Dendritic cell treated with granulocyte-macrophage colony-stimulating factor and Interleukin-4, amounts not matched to agents 40 ng/mL and 50 ng/mL, for 4 days (primary cell): ENCODE results near the gene EEFSEC.
A peak's percentile ranks its signal among the peaks of the same experiment; 100 is the strongest.

Experiments used
- H3K27ac Mint-ChIP-seq: one replicate; pipeline ENCODE4 v1.8.0; 2022; ENCODE audit warnings: mild to moderate bottlenecking, mixed read lengths
- H3K27me3 Mint-ChIP-seq: one replicate; pipeline ENCODE4 v1.8.0; 2022; ENCODE audit warnings: mild to moderate bottlenecking, mixed read lengths
- H3K36me3 Mint-ChIP-seq: one replicate; pipeline ENCODE4 v1.8.0; 2022; ENCODE audit warnings: low read depth, mixed read lengths
- H3K4me1 Mint-ChIP-seq: one replicate; pipeline ENCODE4 v1.8.0; 2022; ENCODE audit warnings: low read depth, mixed read lengths
- H3K4me3 Mint-ChIP-seq: one replicate; pipeline ENCODE4 v1.8.0; 2022; ENCODE audit warnings: mild to moderate bottlenecking, moderate library complexity, mixed read lengths
- H3K9me3 Mint-ChIP-seq: one replicate; pipeline ENCODE4 v1.8.0; 2022; ENCODE audit warnings: mixed read lengths
- intact Hi-C: fragments of 100-400 bp; cut with micrococcal nuclease; formaldehyde crosslinking; loops from one replicate; pipeline ENCODE4 v1.15.0; 2022

The EEFSEC gene

DNA sequence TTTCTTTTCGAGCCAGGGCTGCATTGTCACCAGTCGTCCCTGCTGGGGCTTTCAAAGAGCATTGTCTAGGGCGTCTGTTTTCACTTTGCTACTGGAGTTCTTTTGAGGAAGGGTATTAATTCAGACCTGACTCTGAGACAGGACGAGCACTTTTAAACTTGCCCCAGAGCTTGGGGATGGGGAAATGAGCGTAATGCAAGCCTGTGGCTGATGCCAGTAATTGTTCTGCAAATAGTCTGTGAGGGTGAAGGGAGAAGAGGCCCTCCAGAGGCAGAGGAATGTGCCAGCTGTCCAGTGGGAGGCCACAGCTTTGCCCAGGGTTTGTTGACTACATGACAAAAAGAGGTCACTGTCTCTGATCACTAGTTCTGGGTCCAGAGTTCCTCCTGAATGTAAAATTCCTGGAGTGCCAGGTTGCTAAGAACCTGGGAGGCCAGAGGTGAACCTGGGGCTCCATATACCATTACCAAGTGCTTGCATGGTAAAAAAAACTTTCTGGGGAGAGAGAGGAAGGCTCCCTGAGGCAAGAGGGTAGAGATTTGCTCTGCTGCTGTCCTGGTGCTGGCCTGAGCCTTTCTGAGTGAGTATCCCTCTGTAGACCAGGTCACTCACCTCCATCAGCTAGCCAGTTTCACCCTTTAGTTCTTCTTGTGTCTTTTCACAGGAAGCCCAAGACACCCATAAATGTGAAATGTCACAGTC, 14.8 kb downstream of the EEFSEC start:
- Mint-ChIP-seq H3K36me3 (peaks cover 34% of the 10 kb centered on the region), H3K27me3 (no peaks in the 10 kb centered on the region), H3K4me3 (no peak overlapping the region), H3K9me3 (no peaks in the 10 kb centered on the region), H3K27ac (peak overlapping the region; percentile 40), H3K4me1 (peaks cover 37% of the 10 kb centered on the region)
- intact Hi-C loops = no loop called here

DNA sequence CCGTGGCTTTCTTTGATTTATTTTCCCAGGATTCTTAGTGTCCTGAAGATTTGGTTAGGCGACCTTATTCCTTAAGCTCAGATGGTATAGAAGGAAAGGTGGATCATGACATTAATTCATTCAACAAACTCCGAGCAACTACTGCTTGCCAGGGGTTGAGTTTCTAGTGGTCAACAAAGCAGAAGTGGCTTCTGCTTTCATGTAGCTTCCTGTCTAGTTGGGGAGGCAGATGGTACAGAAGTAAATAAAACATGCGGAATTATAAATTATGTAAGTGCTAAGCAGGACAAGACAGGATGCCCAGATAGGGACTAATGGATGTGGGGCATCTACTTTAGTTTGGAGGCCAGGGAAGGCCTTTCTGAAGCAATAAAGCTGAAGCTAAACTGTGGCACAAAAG, 15.6 kb downstream of the EEFSEC start:
- H3K4me3 Mint-ChIP-seq = no peak overlapping the region
- intact Hi-C loops = no loop called here
- peaks cover 31% of the 10 kb centered on the region for H3K36me3 Mint-ChIP-seq
- peaks cover 44% of the 10 kb centered on the region for H3K4me1 Mint-ChIP-seq
- peak overlapping the region; percentile 40 for H3K27ac Mint-ChIP-seq
- H3K9me3 Mint-ChIP-seq = no peaks in the 10 kb centered on the region
- no peaks in the 10 kb centered on the region for H3K27me3 Mint-ChIP-seq

- Mint-ChIP-seq H3K27me3 (no peaks in the 10 kb centered on the region), H3K4me1 (peaks cover 53% of the 10 kb centered on the region), H3K36me3 (peaks cover 21% of the 10 kb centered on the region), H3K4me3 (no peak overlapping the region), H3K27ac (peak overlapping the region; percentile 34), H3K9me3 (no peaks in the 10 kb centered on the region)
- intact Hi-C loops = loop anchor here (2.0 to 10.0 kb wide), 2 partner anchors 152 to 414 kb away; no protein-coding TSS in a partner anchor
These were observed 17.7 kb downstream of the EEFSEC start for GRCh38 chr3:128170866-128171516.

DNA sequence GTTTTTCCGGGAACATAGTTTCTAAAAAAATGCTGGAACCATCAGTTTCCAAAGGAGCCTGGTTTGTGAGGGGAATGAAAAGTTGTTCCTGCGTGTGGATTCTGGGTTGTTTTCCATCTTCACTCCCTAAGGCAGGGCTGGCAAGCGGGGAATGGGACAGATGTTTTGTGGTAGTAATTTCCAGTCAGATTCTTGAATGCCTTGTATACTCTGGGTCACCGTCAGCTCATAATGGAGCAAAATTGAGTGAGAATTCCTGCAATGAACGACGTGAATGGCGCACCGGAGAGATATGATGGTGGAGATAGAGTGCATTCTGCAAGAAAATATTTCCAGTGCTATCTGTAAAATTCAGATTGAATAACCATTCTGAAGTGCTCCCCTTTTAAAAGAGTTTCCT, 19.9 kb downstream of the EEFSEC start:
- no peak overlapping the region for H3K27ac Mint-ChIP-seq
- intact Hi-C loops = loop anchor here (10.0 kb wide), 1 partner anchor 412 kb away; no protein-coding TSS in a partner anchor
- H3K27me3 Mint-ChIP-seq = no peaks in the 10 kb centered on the region
- H3K9me3 Mint-ChIP-seq = no peaks in the 10 kb centered on the region
- H3K36me3 Mint-ChIP-seq = peaks cover 10% of the 10 kb centered on the region
- H3K4me1 Mint-ChIP-seq = peaks cover 46% of the 10 kb centered on the region
- no peak overlapping the region for H3K4me3 Mint-ChIP-seq

DNA sequence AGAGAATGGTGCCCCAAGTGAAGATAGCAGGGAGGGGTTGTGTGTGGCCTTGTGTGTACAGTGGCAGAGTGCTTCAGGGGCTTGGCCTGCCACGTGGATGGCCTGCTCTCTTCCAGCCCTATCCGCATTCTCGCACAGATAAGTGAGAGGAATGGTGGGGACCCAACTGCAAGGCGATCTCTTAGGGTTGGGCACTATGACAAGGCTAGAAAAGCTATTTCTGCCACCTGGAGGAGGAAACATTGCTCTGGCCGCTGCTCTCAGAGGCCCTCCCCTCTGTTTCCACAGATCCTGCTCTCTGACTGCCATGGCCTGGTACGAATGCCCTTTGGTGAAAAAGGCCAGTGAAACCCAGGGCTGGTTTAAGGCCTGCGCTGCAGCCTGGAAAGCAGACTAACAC, 20.6 kb downstream of the EEFSEC start:
- H3K27ac Mint-ChIP-seq = no peak overlapping the region

DNA sequence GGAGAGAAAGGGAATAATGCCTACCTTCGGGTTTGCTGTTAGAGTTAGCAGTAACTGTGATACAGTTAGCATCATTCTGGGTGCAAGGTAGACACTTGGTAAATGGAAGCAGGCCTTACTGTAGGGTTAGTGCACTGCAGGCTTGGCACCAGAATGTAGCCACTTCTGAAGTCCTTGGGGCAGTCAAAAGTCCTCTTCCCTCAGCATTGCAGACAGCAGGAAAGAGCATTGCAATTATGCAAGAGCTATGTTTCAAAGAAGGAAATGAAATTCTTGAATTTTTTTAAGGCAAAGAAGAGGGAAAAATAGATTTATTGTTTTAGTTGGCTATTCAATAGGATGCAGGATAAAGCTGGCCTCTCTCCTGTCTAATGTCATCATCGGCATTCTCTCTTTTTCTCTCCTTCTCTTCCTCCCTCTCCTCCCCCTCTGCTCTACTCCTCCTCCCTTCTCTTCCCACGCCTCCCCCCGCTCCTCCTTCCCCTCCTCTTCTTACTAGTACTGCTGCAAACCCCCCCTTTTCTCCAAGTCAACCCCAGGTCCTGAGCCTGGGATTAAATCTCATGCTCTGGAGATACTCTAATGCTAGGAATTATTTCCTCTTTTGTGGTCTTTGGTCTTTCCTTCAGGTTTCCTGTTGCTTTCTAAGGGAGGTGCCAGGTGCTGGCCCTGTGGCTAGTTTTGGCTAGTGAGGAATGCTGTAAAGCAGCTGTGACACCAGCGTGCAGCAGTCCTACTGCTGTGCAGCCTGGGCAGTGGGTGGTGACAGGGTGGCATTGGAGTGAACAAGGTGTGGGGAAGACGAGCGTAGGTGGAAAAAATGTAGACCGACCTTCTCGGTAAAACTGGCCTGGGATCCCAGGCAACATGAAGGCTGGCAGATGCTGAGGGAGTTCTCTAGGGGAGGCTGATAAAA, 21.7 kb downstream of the EEFSEC start:
- peaks cover 11% of the 10 kb centered on the region for H3K36me3 Mint-ChIP-seq
- no peaks in the 10 kb centered on the region for H3K27me3 Mint-ChIP-seq
- H3K4me1 Mint-ChIP-seq = peaks cover 43% of the 10 kb centered on the region
- H3K4me3 Mint-ChIP-seq = no peak overlapping the region
- intact Hi-C loops = loop anchor here (10.0 kb wide), 1 partner anchor 410 kb away; no protein-coding TSS in a partner anchor
- H3K27ac Mint-ChIP-seq = no peak overlapping the region
- H3K9me3 Mint-ChIP-seq = no peaks in the 10 kb centered on the region

More for the DNA sequence above, 20.6 kb downstream of the EEFSEC start:
- intact Hi-C loops = loop anchor here (10.0 kb wide), 1 partner anchor 411 kb away; no protein-coding TSS in a partner anchor
- peaks cover 10% of the 10 kb centered on the region for H3K36me3 Mint-ChIP-seq
- peaks cover 41% of the 10 kb centered on the region for H3K4me1 Mint-ChIP-seq
- H3K4me3 Mint-ChIP-seq = no peak overlapping the region
- no peaks in the 10 kb centered on the region for H3K27me3 Mint-ChIP-seq
- H3K9me3 Mint-ChIP-seq = no peaks in the 10 kb centered on the region

DNA sequence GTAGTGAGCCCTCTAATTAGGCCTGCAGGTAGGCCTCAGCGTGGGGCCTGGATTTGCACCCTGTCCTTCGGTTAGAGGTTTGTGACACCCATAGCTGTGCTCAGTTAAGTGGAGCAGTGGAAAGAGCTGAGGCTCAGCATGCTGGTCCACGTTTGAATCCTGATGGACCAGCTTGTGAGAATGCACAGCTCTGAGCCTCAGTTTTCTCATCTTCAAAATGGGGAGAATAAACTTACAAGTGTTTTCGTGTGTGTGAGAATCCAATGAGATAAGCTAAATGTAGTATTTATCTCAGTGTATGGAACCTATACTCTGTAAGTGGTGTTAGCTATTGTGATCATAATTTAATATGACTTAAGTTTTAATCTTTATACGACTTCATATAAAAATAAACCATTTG, 22.5 kb downstream of the EEFSEC start:
- Mint-ChIP-seq H3K36me3 (peaks cover 19% of the 10 kb centered on the region), H3K27ac (no peak overlapping the region), H3K9me3 (no peaks in the 10 kb centered on the region), H3K4me3 (no peak overlapping the region), H3K27me3 (no peaks in the 10 kb centered on the region), H3K4me1 (peaks cover 42% of the 10 kb centered on the region)
- intact Hi-C loops = loop anchor here (10.0 kb wide), 1 partner anchor 409 kb away; no protein-coding TSS in a partner anchor

GRCh38 chr3:128176276-128176833, 23.1 kb downstream of the EEFSEC start:
- Mint-ChIP-seq H3K27ac (no peak overlapping the region), H3K4me1 (peaks cover 45% of the 10 kb centered on the region), H3K9me3 (no peaks in the 10 kb centered on the region)

DNA sequence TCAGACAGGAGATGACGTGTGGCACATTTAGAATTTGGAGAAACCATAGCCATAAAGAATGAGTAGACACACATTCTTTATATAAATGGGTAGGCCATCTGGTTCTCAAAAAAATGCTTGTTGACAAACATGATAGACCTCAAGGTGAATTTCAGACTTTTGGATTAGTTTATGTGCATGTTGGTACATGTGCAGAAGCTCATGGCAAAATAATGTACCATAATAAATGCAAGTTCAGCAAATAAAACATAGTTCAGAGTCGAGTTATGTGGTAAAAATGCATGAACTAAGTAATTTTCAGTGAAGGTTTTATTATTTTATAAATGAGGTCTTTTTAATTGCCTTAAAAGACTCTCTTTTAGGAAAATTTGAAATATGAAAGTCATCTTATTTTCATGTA, 24.6 kb downstream of the EEFSEC start:
- Mint-ChIP-seq H3K9me3 (no peaks in the 10 kb centered on the region), H3K27me3 (no peaks in the 10 kb centered on the region), H3K4me3 (no peak overlapping the region), H3K36me3 (peaks cover 21% of the 10 kb centered on the region), H3K4me1 (peaks cover 47% of the 10 kb centered on the region), H3K27ac (no peak overlapping the region)
- intact Hi-C loops = loop anchor here (10.0 kb wide), 1 partner anchor 407 kb away; no protein-coding TSS in a partner anchor

More at GRCh38 chr3:128176276-128176833, 23.1 kb downstream of the EEFSEC start:
- peaks cover 25% of the 10 kb centered on the region for H3K36me3 Mint-ChIP-seq
- H3K27me3 Mint-ChIP-seq = no peaks in the 10 kb centered on the region
- H3K4me3 Mint-ChIP-seq = no peak overlapping the region
- intact Hi-C loops = loop anchor here (10.0 kb wide), 1 partner anchor 408 kb away; no protein-coding TSS in a partner anchor

- Mint-ChIP-seq H3K36me3 (peaks cover 17% of the 10 kb centered on the region), H3K27me3 (no peaks in the 10 kb centered on the region), H3K4me1 (peaks cover 37% of the 10 kb centered on the region), H3K27ac (no peak overlapping the region), H3K4me3 (no peak overlapping the region), H3K9me3 (no peaks in the 10 kb centered on the region)
- intact Hi-C loops = loop anchor here (10.0 kb wide), 1 partner anchor 406 kb away; no protein-coding TSS in a partner anchor
These were observed 25.7 kb downstream of the EEFSEC start for GRCh38 chr3:128178782-128179483.

DNA sequence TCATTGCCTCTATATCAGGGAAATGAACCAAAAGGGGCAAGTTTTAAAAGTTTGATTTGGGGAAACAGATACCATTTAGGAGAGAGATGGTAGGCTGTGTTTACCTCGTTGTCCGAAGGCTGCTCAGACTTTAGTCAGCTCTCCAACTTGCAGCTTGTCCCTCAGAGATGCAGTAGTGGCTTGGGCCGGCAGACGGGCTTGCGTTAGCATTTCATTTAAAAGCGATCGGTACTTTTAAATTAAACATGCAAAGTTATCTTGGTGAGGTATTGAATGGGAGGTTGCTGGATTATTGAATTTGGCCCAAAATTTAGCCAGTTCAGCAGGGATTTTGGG, 26.2 kb downstream of the EEFSEC start:
- intact Hi-C loops = loop anchor here (10.0 kb wide), 1 partner anchor 405 kb away; no protein-coding TSS in a partner anchor
- peaks cover 32% of the 10 kb centered on the region for H3K4me1 Mint-ChIP-seq
- H3K9me3 Mint-ChIP-seq = no peaks in the 10 kb centered on the region
- peaks cover 23% of the 10 kb centered on the region for H3K36me3 Mint-ChIP-seq
- H3K27me3 Mint-ChIP-seq = no peaks in the 10 kb centered on the region
- H3K27ac Mint-ChIP-seq = no peak overlapping the region
- no peak overlapping the region for H3K4me3 Mint-ChIP-seq

GRCh38 chr3:128180436-128180835, 27.2 kb downstream of the EEFSEC start:
- intact Hi-C loops = no loop called here
- Mint-ChIP-seq H3K9me3 (no peaks in the 10 kb centered on the region), H3K27ac (no peak overlapping the region), H3K27me3 (no peaks in the 10 kb centered on the region), H3K4me3 (no peak overlapping the region), H3K36me3 (peaks cover 23% of the 10 kb centered on the region), H3K4me1 (peaks cover 22% of the 10 kb centered on the region)

DNA sequence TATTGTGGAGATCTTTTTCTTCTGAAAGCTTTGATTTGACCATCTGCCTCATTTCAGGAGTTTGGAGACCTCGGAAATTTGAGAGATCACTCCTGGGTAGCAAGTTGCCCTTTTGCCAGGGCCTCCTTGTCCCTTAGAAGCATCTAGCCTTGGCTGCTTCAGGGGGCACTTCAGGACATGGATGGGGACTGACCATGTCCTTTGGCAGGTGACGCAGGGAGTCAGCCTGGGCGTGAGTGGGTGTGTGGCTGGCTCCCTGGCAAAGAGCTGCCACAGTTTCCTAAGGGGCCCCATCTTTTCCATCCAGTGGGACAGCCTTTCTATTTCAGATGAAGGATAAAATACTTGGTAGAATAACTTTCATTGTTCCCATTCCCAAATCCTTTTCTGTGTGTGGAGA, 27.6 kb downstream of the EEFSEC start:
- no peak overlapping the region for H3K27ac Mint-ChIP-seq
- intact Hi-C loops = no loop called here
- no peaks in the 10 kb centered on the region for H3K27me3 Mint-ChIP-seq
- peaks cover 18% of the 10 kb centered on the region for H3K4me1 Mint-ChIP-seq
- no peak overlapping the region for H3K4me3 Mint-ChIP-seq
- no peaks in the 10 kb centered on the region for H3K9me3 Mint-ChIP-seq
- H3K36me3 Mint-ChIP-seq = peaks cover 23% of the 10 kb centered on the region
